SW480 (cell line): Measurements from ENCODE around the gene SEMA4D.

ENCODE experiments used
- DNase-seq: peaks from one replicate; pipeline ENCODE4 v3.0.0-alpha.2; 2016; ENCODE audit warnings: low spot score

Gene SEMA4D

DNA sequence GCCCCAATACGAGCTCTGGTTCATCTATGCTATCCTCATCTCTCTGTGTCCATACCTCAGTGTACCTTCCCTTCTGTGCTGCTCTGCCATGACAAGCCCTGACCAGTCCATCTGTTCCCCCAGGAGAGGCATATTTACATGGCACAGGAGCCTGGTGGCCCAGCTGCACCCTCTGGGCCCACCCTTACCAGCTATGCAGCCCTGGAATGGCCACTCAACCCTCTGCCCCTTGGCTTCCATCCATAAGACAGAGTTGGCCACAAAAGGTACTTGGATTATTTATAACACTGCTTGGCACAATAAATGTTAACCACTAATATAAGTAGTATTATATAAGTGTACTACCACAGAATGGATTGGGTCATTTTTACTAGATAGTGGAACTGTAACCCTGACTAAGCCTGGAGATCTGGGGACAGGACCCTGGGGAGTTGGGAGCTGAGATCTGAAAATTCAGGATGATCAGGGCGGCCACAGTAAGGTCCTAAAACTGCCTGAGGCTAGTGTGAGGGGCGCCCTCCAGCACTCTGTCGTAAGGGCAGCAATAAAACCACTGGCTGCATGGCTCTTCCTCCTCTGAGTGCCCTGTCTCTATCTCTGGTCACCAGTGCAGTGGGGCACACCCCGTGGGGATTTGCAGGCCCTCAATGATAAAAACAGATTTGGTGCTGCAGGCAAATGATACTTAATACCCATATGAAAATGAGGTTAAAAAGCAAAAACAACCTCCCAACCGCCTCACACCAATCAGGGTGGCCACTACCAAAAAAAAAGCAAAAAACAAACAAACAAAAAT, 65.8 kb downstream of the SEMA4D start:
- no peak for DNase-seq

DNA sequence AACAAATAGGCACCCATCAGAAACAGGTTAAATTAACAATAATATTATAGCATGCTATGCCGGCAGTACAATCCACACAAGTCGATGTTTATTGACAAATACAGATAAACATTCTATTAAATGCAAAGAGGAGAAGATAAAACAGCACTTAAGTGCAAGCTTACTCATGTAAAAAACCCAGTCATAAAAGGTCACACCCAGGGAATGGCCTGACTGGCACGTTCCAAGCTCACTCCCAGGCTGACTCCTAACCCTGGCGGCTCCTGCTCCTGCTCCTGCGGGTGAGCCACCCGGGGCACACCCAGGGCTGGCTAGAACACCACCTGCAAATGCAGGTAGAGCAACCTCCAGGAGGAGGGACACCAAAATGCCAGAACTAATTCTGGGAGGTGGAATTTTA, 66.9 kb downstream of the SEMA4D start:
- DNase-seq = peak; percentile 55

DNA sequence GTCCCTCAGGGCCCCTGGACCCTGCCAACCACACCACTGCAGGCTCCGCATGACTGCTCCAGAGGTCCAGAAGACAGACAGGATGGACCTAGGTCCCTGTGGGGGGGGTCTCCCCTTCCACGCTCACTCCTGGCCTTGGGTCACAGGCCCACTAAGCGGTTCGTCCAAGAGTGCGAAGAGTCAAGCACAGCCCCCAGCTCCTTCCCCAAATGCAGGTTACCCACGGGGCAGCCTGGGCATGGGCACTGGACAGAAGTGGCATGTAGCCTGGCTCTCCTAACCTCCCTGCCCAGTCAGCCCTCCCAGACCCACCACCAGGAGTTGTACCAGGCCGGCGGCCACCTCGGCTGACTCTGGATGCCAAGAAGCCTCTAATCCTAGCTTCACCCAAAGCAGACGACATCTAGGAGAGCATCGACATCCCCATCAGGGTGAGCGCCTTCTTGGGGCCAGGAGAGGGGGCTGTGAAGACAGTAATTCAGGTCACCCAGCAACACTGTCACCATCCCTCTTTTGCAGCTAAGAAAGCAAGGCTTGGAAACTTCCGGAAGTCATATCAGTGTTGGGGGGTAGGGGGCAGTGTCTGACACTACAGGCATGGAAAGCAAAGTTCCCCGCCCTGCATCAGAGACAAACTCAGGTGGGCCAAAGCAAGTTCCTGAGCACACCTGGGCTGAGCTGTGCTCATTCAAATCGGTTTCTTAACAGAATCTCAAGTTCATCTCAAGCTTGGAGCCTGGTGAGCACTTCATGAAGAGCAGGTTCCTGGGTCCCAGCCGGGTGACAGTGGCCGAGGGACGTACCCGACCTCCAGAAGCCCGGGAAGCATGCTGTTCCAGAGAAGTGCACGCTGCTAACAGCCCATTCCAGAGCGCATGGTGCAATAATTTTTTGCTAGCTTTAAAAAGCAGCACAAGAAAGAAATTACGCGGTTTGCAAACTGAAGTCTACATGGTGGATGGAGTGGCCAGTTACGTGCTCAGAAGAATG, 68.7 kb downstream of the SEMA4D start:
- DNase-seq = no peak

DNA sequence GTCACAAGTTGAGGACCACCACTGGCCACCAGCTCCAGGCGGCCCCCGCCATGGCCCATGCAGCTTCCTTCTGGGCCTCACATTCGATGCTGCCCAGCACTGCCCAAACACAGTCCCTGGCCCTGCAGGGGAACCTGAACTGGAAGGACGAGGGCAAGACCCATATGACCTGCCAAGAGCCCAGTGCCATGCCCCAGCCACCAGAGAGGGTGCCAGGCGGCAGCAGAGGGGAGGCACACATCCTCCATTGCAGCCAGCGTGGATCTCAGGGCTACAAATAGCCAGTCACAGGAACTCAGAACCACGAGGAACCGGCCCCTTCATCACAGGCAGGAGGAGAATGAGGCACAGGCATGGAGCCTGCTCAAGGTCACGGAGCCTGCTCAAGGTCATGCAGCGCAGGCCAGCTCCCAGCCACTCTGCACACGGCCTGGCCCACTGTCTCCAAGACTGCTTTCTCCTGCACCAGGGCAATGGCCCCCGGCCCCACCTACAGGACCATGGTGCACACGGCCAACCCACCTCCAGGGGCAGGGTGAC, 69.6 kb downstream of the SEMA4D start:
- no peak for DNase-seq

DNA sequence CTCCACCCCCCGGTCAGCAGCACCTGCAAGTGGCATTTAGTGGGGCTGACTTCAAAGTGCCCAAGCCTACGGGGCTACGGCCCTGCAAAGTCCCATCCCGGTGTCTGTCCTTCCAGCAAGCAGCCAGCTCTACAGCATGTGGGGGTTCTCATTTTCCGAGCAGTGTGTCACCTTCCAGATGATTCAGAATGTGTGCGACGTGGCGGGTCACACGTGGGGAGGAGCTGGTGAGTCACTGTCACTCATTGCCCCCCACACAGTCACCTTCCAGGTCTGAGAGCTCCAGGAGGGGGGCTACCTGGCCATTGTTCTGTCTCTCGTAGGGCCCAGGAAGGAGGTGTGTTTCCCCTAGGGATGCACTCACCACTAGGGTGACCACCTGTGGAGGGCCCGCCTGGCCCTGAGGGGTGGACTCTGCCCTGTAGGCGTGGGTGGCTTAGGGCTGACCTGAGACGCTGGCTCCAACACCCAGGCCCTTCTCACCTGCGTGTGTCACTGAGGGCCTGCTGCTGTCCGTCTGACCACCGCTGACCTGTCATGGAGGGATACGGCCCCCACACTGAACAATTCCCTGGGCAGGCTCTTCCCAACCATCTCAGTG, 70.2 kb downstream of the SEMA4D start:
- DNase-seq = peak; percentile 20

GRCh38 chr9:89426384-89426961, 71.4 kb downstream of the SEMA4D start:
- no peak for DNase-seq

DNA sequence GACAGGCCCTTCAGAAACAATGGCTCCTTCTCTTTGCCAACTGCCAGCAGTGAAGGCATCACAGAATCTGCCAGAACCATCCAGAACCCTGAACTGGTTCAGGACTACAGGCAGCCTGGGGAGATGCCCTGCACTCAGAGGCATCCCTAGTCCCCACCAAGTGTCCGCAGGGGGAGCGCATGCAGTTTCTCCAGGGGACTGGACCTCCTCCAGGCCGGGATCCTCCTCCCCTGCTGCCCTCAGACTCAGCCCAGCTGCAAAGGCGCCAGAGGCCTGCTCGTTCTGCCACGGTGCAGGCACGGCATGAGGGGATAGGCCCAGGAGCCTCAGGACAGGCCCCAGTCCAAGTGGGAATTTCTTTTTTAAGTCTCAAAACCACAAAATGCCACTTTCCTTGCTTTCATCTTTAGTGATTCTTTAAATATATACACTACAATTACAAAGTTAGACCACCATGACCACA, 72.0 kb downstream of the SEMA4D start:
- DNase-seq = no peak

- DNase-seq = no peak
These were observed 72.7 kb downstream of the SEMA4D start for GRCh38 chr9:89425024-89425805.

DNA sequence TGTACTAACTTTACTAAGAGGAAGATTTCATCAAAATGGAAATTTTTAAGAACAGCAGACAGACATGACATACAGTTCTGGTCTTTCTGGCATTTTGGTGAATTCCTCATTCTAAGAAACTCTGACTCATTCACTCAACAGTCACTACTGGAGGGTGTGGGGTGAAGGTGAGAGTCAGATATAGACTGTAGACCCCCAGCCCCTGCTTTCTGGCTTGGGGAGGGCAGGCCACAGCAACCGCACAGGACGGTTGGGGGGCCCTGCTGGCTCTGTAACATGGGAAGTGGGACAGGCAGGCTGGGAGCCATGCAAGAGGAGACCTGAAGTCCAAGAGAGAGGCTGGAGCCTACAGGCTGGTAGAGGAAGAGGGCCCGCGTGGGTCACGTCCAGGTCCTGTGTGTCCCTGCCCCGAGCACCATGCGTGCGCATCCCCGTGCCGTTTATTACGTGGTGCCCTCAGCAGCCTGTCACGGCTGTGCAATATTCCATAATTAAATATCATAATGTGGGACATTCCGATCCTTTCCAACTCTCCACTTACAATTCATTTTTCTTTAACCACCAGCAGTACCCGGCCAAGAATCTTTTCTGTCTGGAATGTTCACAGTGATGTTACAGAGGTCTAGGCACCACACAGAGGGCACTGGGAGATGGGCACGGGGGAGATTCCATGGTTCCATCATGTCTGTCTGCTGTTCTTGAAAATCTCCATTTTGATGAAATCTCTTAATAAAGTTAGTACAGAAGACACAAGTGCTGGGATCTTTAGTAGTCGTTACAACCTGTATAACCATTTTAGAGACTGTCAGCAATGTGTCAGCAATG, 75.5 kb downstream of the SEMA4D start:
- DNase-seq = no peak

DNA sequence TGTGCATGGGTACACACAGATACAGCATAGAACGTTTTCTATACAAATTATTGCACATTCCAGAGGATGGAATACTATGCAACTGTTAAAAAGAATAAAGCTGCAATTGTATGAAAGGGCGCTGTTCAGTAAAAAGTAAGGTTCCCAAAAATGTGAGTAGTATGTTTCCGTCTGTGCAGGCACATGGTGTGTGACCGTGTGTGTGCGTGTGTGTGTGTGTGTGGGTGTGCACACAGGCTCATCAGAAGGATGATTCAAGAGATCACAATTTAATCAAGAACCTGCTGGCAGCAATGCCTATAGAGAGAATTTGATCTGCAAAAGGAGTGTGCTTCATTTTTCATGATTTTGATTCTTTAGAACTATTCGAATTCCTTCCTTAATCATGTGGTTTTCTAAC, 76.3 kb downstream of the SEMA4D start:
- DNase-seq = no peak

- no peak for DNase-seq
These were observed 77.3 kb downstream of the SEMA4D start for GRCh38 chr9:89420397-89421178.

- DNase-seq = no peak
These were observed 77.9 kb downstream of the SEMA4D start for GRCh38 chr9:89419978-89420394.

- no peak for DNase-seq
These were observed 78.9 kb downstream of the SEMA4D start for GRCh38 chr9:89418882-89419640.

DNA sequence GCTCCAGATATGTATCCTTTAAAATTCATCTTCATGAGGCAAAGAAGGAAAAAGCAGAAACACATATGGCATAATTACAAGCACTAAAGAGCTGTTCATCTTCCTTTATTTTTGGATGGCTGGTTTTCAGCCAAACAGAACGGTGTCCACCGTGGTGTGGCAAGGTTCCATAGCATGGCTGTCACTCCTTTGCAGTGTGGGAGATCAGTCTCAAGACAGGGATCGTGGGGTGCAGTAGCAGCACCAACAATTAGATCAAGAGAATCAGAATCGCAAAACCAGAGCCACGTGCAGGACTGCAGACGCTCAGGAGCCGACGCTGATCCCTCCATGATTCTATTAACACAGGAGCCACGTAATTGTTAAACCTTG, 79.5 kb downstream of the SEMA4D start:
- no peak for DNase-seq

GRCh38 chr9:89417832-89418473, 80.0 kb downstream of the SEMA4D start:
- DNase-seq = no peak

DNA sequence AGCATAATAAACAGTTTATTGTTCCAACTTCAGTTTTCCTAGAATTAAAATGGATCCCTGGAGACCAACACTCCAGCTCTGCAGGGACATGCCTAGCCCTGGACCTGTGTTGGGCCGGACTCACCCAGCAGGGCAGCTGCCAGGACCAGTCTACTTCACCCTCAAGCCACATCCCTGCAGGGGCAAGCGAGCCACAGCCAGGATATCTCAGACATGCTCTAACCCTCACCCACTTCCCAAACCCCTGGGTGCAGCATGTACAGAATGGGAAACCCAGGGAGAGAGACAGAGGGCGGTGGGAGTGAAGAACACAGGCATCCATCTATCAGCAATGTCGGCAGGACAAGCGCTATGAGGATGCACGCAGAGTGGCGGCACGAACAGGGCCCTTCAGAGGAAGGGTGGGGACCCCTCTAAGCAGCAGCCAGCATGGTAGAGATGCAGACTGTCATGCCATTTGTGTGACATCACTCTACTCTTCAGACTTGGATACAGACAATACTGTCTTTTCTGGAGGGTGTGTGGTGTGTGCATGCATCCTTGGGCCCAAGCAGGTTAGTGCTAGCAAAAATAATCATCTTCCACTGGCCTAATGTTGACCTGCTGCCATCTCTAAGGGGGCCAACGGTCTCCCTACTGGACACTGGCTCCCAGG, 83.1 kb downstream of the SEMA4D start:
- DNase-seq = no peak

- DNase-seq = no peak
These were observed 83.8 kb downstream of the SEMA4D start for GRCh38 chr9:89413963-89414638.
